Activated T-cell treated with anti-CD3 and anti-CD28 coated beads, Interleukin-2, amount 50 U/mL, for 4 hours (primary cell): Measurements from ENCODE around the gene PACRG. TPM values are rescaled to one million over a fixed set of nuclear protein-coding genes. Genes with fewer than 3 reads are reported as not detected.

Experiments used
- ATAC-seq, 2 donors: fragments of 200-7000 bp; cut with Tn5 transposase; one replicate each; pipeline ENCODE4 v1.10.0; 2021
- DNase-seq: peaks from one replicate; pipeline ENCODE4 v3.0.0-alpha.2; 2020
- H3K27me3 Mint-ChIP-seq: one replicate; pipeline ENCODE4 v1.8.0; 2021; ENCODE audit warnings: low read depth, mixed read lengths
- H3K36me3 Mint-ChIP-seq: one replicate; pipeline ENCODE4 v1.8.0; 2022; ENCODE audit warnings: mixed read lengths; ENCODE audit not compliant: insufficient read depth
- H3K4me1 Mint-ChIP-seq: one replicate; pipeline ENCODE4 v1.8.0; 2021; ENCODE audit warnings: low read depth, mixed read lengths
- H3K4me3 Mint-ChIP-seq: one replicate; pipeline ENCODE4 v1.8.0; 2021; ENCODE audit warnings: mild to moderate bottlenecking, moderate library complexity, mixed read lengths
- H3K9me3 Mint-ChIP-seq: one replicate; pipeline ENCODE4 v1.8.0; 2021; ENCODE audit warnings: mixed read lengths
- total RNA-seq, 3 donors: library from RNA; stranded (reverse); gene quantifications; one replicate each; pipeline ENCODE4 v1.2.1, GENCODE V29; 2021

Gene PACRG
- total RNA-seq, 3 donors from 2014 or later = not detected

- no peaks in the 10 kb centered on the region for H3K4me1 Mint-ChIP-seq
- peaks cover 6% of the 10 kb centered on the region for H3K27me3 Mint-ChIP-seq
- H3K9me3 Mint-ChIP-seq = no peaks in the 10 kb centered on the region
- DNase-seq = no peak
- H3K4me3 Mint-ChIP-seq = no peak overlapping the region
- H3K36me3 Mint-ChIP-seq = no peaks in the 10 kb centered on the region
- ATAC-seq = no peak
Measured at GRCh38 chr6:163352966-163353365, 625.2 kb downstream of the PACRG start.

- Mint-ChIP-seq H3K4me1 (no peaks in the 10 kb centered on the region), H3K9me3 (no peaks in the 10 kb centered on the region), H3K36me3 (no peaks in the 10 kb centered on the region), H3K27me3 (peaks cover 12% of the 10 kb centered on the region), H3K4me3 (no peak overlapping the region)
- ATAC-seq = no peak
- DNase-seq = no peak
Measured at GRCh38 chr6:163354085-163354484, 626.3 kb downstream of the PACRG start.

- Mint-ChIP-seq H3K27me3 (peaks cover 13% of the 10 kb centered on the region), H3K9me3 (no peaks in the 10 kb centered on the region), H3K36me3 (no peaks in the 10 kb centered on the region), H3K4me1 (no peaks in the 10 kb centered on the region), H3K4me3 (no peak overlapping the region)
- ATAC-seq (no peak), DNase-seq (no peak)
Measured at GRCh38 chr6:163354761-163355425, 627.1 kb downstream of the PACRG start.

GRCh38 chr6:163355426-163355991, 627.7 kb downstream of the PACRG start:
- Mint-ChIP-seq H3K9me3 (no peaks in the 10 kb centered on the region), H3K4me1 (no peaks in the 10 kb centered on the region), H3K27me3 (peaks cover 15% of the 10 kb centered on the region), H3K36me3 (no peaks in the 10 kb centered on the region), H3K4me3 (no peak overlapping the region)
- no peak for DNase-seq
- no peak for ATAC-seq

- Mint-ChIP-seq H3K4me3 (no peak overlapping the region), H3K9me3 (no peaks in the 10 kb centered on the region), H3K4me1 (no peaks in the 10 kb centered on the region), H3K36me3 (no peaks in the 10 kb centered on the region), H3K27me3 (peaks cover 18% of the 10 kb centered on the region)
- DNase-seq (no peak), ATAC-seq (no peak)
Measured at GRCh38 chr6:163356324-163356723, 628.5 kb downstream of the PACRG start.

- Mint-ChIP-seq H3K4me3 (no peak overlapping the region), H3K4me1 (no peaks in the 10 kb centered on the region), H3K36me3 (no peaks in the 10 kb centered on the region), H3K9me3 (no peaks in the 10 kb centered on the region), H3K27me3 (peaks cover 22% of the 10 kb centered on the region)
- ATAC-seq (no peak), DNase-seq (no peak)
Measured at GRCh38 chr6:163356743-163357142, 629.0 kb downstream of the PACRG start.

GRCh38 chr6:163364641-163365040, 636.9 kb downstream of the PACRG start:
- DNase-seq = no peak
- no peaks in the 10 kb centered on the region for H3K36me3 Mint-ChIP-seq
- no peak overlapping the region for H3K4me3 Mint-ChIP-seq
- peaks cover under 1% of the 10 kb centered on the region for H3K4me1 Mint-ChIP-seq
- H3K27me3 Mint-ChIP-seq = peaks cover 10% of the 10 kb centered on the region
- no peaks in the 10 kb centered on the region for H3K9me3 Mint-ChIP-seq
- ATAC-seq = no peak

Other genes with a start within 250 kb of the PACRG start
- gene PRKN, start 208 bp upstream of the PACRG start, total RNA-seq = under 1 TPM in 2 of 3 donors, not detected in 1; 0.05 to 0.13 TPM